Measurements from ENCODE around the gene IRF9. TPM values are rescaled to one million over a fixed set of nuclear protein-coding genes. Genes with fewer than 3 reads are reported as not detected.
"Not testable (repeated sequence)": the region's sequence is repeated elsewhere in the genome, so short reads cannot be mapped to it uniquely, and the experiment has no call there.

The IRF9 gene
- total RNA-seq, 1 experiment from 2014 or later: 15.6 TPM

- Mint-ChIP-seq H3K9me3 (peaks cover 29% of the 10 kb centered on the region), H3K4me1 (peaks cover 34% of the 10 kb centered on the region), H3K27me3 (ENCODE audit: low read depth) (no peaks in the 10 kb centered on the region), H3K27ac (peak overlapping the region; percentile 93), H3K36me3 (peaks cover 49% of the 10 kb centered on the region), H3K4me3 (peak overlapping the region; percentile 6; the same call in 1 of the 2 replicates)
- no peak for TF ChIP-seq ZBTB43 (CRISPR knock-in tag; IDR thresholded peaks at IDR 0.05)
- 0 out of 2 replicates have a peak, but pooled peaks have one; percentile 13 for TF ChIP-seq USF2 (CRISPR knock-in tag; IDR thresholded peaks at IDR 0.05)
- ChIA-PET CTCF (no interaction called here), POLR2A (interaction anchor here (0.7 kb wide), 1 partner anchor 77 kb away, joined by 7 read pairs; no protein-coding TSS in a partner anchor)
- DNase-seq (ENCODE audit: low spot score) (no peak), ATAC-seq (no peak)
These were observed 37.9 kb downstream of the IRF9 start for GRCh38 chr14:24198814-24199524.

- H3K4me3 Mint-ChIP-seq: peak overlapping the region; percentile 16
- POLR2A ChIA-PET: interaction anchor here (1.6 kb wide), 1 partner anchor 69 kb away, joined by 6 read pairs; the partner anchor contains the start of gene RABGGTA
- H3K27me3 Mint-ChIP-seq (ENCODE audit: low read depth); DNase-seq (ENCODE audit: low spot score); ATAC-seq: not testable (repeated sequence)
- H3K36me3 Mint-ChIP-seq: peaks cover 77% of the 10 kb centered on the region
- 0 out of 2 replicates have a peak, but pooled peaks have one; percentile 13 for TF ChIP-seq USF2 (CRISPR knock-in tag; IDR thresholded peaks at IDR 0.05)
- peaks cover 20% of the 10 kb centered on the region for H3K4me1 Mint-ChIP-seq
- H3K9me3 Mint-ChIP-seq: peaks cover 29% of the 10 kb centered on the region
- peak overlapping the region; percentile 97 for H3K27ac Mint-ChIP-seq
- CTCF ChIA-PET: interaction anchor here (0.6 to 1.9 kb wide), 2 partner anchors 11 to 105 kb away, joined by 3 to 7 read pairs; partner anchors contain the start of genes CHMP4A and CIDEB
These were observed 41.5 kb downstream of the IRF9 start for GRCh38 chr14:24202538-24202937.

- Mint-ChIP-seq H3K4me1 (peaks cover 20% of the 10 kb centered on the region), H3K4me3 (peak overlapping the region; percentile 16; the same call in 1 of the 2 replicates), H3K27ac (peak overlapping the region; percentile 97), H3K36me3 (peaks cover 84% of the 10 kb centered on the region), H3K9me3 (peaks cover 29% of the 10 kb centered on the region)
- not testable (repeated sequence) for H3K27me3 Mint-ChIP-seq (ENCODE audit: low read depth); ATAC-seq; DNase-seq (ENCODE audit: low spot score)
- ChIA-PET CTCF (interaction anchor here (0.6 to 1.9 kb wide), 3 partner anchors 10 to 105 kb away, joined by 3 to 7 read pairs (median 3); partner anchors contain the start of genes CHMP4A, CIDEB and IRF9), POLR2A (interaction anchor here (1.6 kb wide), 1 partner anchor 68 kb away, joined by 6 read pairs; the partner anchor contains the start of gene RABGGTA)
These were observed 42.3 kb downstream of the IRF9 start for GRCh38 chr14:24203249-24203886.

- H3K27ac Mint-ChIP-seq: peak overlapping the region; percentile 8; the same call in 1 of the 2 replicates
- peaks cover 80% of the 10 kb centered on the region for H3K36me3 Mint-ChIP-seq
These were observed 43.4 kb downstream of the IRF9 start for GRCh38 chr14:24204163-24205146.

More at GRCh38 chr14:24204163-24205146, 43.4 kb downstream of the IRF9 start:
- Mint-ChIP-seq H3K9me3 (peaks cover 21% of the 10 kb centered on the region), H3K4me3 (no peak overlapping the region), H3K4me1 (peaks cover 11% of the 10 kb centered on the region), H3K27me3 (ENCODE audit: low read depth) (no peaks in the 10 kb centered on the region)
- no peak for ATAC-seq
- CTCF ChIA-PET: interaction anchor here (1.9 kb wide), 1 partner anchor 104 kb away, joined by 7 read pairs; the partner anchor contains the start of gene CIDEB
- TF ChIP-seq NFATC4 (CRISPR knock-in tag; IDR thresholded peaks at IDR 0.05) (no peak), GRHL2 (CRISPR knock-in tag; IDR thresholded peaks at IDR 0.05; ENCODE audit: insufficient replicate concordance, severe bottlenecking) (no peak), MYBL2 (CRISPR knock-in tag; IDR thresholded peaks at IDR 0.05) (no peak)
- DNase-seq (ENCODE audit: low spot score): no peak
- POLR2A ChIA-PET: interaction anchor here (1.1 to 1.6 kb wide), 2 partner anchors 9 to 67 kb away, joined by 4 to 6 read pairs; partner anchors contain the start of genes CHMP4A and RABGGTA

Measured in WTC11 (cell line).